Nucleus accumbens (tissue), 56 donors: ENCODE results near the gene CNN1.
"Not testable (repeated sequence)": the region's sequence is repeated elsewhere in the genome, so short reads cannot be mapped to it uniquely, and the experiment has no call there.

ENCODE experiments used
- DNase-seq, 56 donors: peaks; one replicate each; lab custom pipeline; 2025; lab: John Stamatoyannopoulos, UW

Gene CNN1

GRCh38 chr19:11563532-11563931 lies 24.9 kb downstream of the CNN1 start:
- no peak for DNase-seq

- not testable (repeated sequence) for DNase-seq
Observed at GRCh38 chr19:11564082-11564807, 25.6 kb downstream of the CNN1 start.

GRCh38 chr19:11565649-11565980 lies 27.0 kb downstream of the CNN1 start:
- not testable (repeated sequence) for DNase-seq

GRCh38 chr19:11566164-11566563 lies 27.5 kb downstream of the CNN1 start:
- no peak for DNase-seq

- peak in 1 of 56 donors; percentile 8 for DNase-seq
Observed at GRCh38 chr19:11570039-11570462, 31.4 kb downstream of the CNN1 start.

- not testable (repeated sequence) for DNase-seq
Observed at GRCh38 chr19:11573354-11573753, 34.7 kb downstream of the CNN1 start.

- not testable (repeated sequence) for DNase-seq
Observed at GRCh38 chr19:11573763-11574162, 35.1 kb downstream of the CNN1 start.

- DNase-seq = no peak
Observed at GRCh38 chr19:11574689-11575088, 36.0 kb downstream of the CNN1 start.

- DNase-seq = no peak
Observed at GRCh38 chr19:11576227-11576626, 37.6 kb downstream of the CNN1 start.

GRCh38 chr19:11577451-11578257 lies 39.0 kb downstream of the CNN1 start, which contains the start of gene ACP5:
TSS of gene ACP5 (minus strand) at chr19:11577645. CDS start at chr19:11577317, 328 bp downstream.
- DNase-seq = no peak

GRCh38 chr19:11578258-11579142 lies 39.8 kb downstream of the CNN1 start:
- no peak for DNase-seq

- no peak for DNase-seq
Observed at GRCh38 chr19:11580116-11580515, 41.5 kb downstream of the CNN1 start.

GRCh38 chr19:11581740-11582139 lies 43.1 kb downstream of the CNN1 start:
- DNase-seq = no peak

- DNase-seq = no peak
Observed at GRCh38 chr19:11586331-11586730, 47.7 kb downstream of the CNN1 start.

GRCh38 chr19:11587302-11587974 lies 48.8 kb downstream of the CNN1 start:
- DNase-seq = peak in 50 of 56 donors; percentile 7 to 85 (median 45)

GRCh38 chr19:11587975-11588631 lies 49.5 kb downstream of the CNN1 start:
- peak in 1 of 56 donors; percentile 46 for DNase-seq

- DNase-seq = no peak
Observed at GRCh38 chr19:11594084-11594483, 55.4 kb downstream of the CNN1 start.

- DNase-seq = no peak
Observed at GRCh38 chr19:11596156-11596555, 57.5 kb downstream of the CNN1 start.
